Neutrophil (primary cell): ENCODE data around the gene CD300LF.

Experiments used
- H3K27ac ChIP-seq: fragments of 200-600 bp; sonication (generic); 2 replicates; pipeline ENCODE4 v1.5.1; 2016; ENCODE audit warnings: mild to moderate bottlenecking, moderate library complexity
- H3K27me3 ChIP-seq: fragments of 200-600 bp; sonication (generic); 2 replicates; pipeline ENCODE4 v1.6.0; 2016; ENCODE audit warnings: mild to moderate bottlenecking
- H3K36me3 ChIP-seq: fragments of 200-600 bp; sonication (generic); 2 replicates; pipeline ENCODE4 v1.5.1; 2017
- H3K4me1 ChIP-seq, 2 experiments: fragments of 200-600 bp in 1 of 2; sonication (generic) in 1 of 2; 1 replicate in 1 of 2; 2 replicates in 1 of 2; pipeline versions ENCODE4 v1.5.1 to v1.6.1; 2013 to 2016; ENCODE audit warnings: low read depth in 1 of 2, low read length in 1 of 2, mild to moderate bottlenecking in 1 of 2, moderate library complexity in 1 of 2; ENCODE audit not compliant: control insufficient read depth in 1 of 2, insufficient read depth in 1 of 2
- H3K4me3 ChIP-seq, 2 experiments: fragments of 200-600 bp in 1 of 2; sonication (generic) in 1 of 2; 1 replicate in 1 of 2; 2 replicates in 1 of 2; pipeline ENCODE4 v1.5.1; 2013 to 2016; ENCODE audit warnings: low read depth in 1 of 2, low read length in 1 of 2, mild to moderate bottlenecking in 1 of 2, moderate library complexity in 1 of 2
- H3K9me3 ChIP-seq: fragments of 200-600 bp; sonication (generic); 2 replicates; pipeline ENCODE4 v1.5.1; 2016
- TF ChIP-seq, protein P1 (sequence below): fragments of 200-600 bp; sonication (generic); IDR thresholded peaks from 2 replicates; pipeline ENCODE4 v1.5.1; 2016; ENCODE audit warnings: antibody characterized with exemption

CD300LF gene

DNA sequence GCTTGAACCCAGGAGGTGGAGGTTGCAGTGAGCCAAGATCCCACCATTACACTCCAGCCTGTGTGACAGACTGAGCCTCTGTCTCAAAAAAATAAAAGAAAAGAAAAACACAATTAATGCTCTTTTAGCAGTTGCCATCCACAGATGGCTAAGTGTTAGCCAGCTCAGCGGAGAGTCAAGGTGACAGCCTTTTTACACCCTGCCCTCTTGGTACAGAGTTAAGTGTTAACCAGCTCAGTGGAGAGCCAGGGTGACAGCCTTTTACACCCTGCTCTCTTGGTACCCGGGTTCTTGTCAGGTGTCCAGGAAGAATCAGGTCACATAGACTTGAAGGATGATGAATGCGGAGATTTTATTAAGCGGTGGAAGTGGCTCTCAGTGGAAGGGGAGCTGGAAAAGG, 7.8 kb upstream of the CD300LF start:
- Histone ChIP-seq H3K4me1 (no peaks in the 10 kb centered on the region), H3K27ac (no peak overlapping the region), H3K4me3 (no peak overlapping the region), H3K27me3 (peaks cover 3% of the 10 kb centered on the region), H3K36me3 (no peaks in the 10 kb centered on the region), H3K9me3 (no peaks in the 10 kb centered on the region)
- TF ChIP-seq, protein P1, sequence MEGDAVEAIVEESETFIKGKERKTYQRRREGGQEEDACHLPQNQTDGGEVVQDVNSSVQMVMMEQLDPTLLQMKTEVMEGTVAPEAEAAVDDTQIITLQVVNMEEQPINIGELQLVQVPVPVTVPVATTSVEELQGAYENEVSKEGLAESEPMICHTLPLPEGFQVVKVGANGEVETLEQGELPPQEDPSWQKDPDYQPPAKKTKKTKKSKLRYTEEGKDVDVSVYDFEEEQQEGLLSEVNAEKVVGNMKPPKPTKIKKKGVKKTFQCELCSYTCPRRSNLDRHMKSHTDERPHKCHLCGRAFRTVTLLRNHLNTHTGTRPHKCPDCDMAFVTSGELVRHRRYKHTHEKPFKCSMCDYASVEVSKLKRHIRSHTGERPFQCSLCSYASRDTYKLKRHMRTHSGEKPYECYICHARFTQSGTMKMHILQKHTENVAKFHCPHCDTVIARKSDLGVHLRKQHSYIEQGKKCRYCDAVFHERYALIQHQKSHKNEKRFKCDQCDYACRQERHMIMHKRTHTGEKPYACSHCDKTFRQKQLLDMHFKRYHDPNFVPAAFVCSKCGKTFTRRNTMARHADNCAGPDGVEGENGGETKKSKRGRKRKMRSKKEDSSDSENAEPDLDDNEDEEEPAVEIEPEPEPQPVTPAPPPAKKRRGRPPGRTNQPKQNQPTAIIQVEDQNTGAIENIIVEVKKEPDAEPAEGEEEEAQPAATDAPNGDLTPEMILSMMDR = no peak

DNA sequence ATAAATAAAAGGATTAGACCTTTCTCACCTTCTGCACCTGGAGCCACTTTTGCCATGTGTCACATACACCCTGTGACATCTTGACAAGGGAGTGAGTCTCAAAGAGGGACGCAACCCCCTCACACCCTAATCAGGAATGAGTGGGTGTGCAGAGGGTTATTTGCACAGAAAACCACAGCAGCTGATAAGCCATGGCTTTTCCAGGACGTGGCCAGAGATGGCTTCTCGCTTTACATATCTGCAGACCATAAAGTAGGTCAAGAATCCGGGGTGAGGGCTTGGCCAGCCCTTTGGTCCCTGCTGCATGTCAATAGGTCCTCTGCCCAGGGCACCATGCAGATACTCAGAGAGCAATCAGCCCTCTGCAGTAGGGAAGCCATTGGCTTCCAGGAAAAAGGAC, 2.4 kb upstream of the CD300LF start:
- H3K36me3 ChIP-seq = no peaks in the 10 kb centered on the region
- TF ChIP-seq, protein P1 = no peak
- H3K9me3 ChIP-seq = no peaks in the 10 kb centered on the region
- H3K27me3 ChIP-seq = no peaks in the 10 kb centered on the region
- H3K4me3 ChIP-seq = no peak overlapping the region
- no peak overlapping the region for H3K27ac ChIP-seq
- peaks cover 33 to 42% of the 10 kb centered on the region in 2 experiments for H3K4me1 ChIP-seq

DNA sequence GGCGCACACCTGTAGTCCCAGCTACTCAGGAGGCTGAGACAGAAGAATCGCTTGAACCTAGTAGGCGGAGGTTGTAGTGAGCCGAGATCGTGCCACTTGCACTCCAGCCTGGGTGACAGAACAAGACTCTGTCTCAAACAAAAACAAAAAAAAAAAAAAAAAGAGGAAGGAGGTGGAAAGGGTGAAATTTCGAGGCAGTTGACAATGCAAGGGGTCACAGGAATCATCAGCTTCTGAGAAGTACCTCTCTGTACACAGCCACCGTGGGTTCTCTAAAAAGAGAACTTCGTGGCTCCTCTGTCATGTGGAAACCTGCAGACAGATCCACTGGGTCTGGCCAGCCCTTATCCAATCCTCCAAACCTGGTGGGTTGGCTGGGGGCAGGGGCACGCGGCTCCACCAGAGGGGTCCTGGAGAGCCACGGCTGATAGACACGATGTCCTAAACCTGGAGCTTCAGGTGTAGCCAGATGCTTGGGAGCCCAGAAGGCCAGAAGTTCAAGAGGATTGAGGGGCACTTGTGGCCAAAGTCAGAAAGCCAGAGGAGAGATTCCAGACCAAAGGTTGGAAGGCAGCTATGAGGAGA, 540 bp upstream of the CD300LF start:
- Histone ChIP-seq H3K36me3 (no peaks in the 10 kb centered on the region), H3K27me3 (no peaks in the 10 kb centered on the region), H3K27ac (peak overlapping the region; percentile 91), H3K9me3 (no peaks in the 10 kb centered on the region), H3K4me3 (peak overlapping the region; percentile 74 to 96), H3K4me1 (peaks cover 36 to 47% of the 10 kb centered on the region in 2 experiments)
- TF ChIP-seq, protein P1 = no peak

DNA sequence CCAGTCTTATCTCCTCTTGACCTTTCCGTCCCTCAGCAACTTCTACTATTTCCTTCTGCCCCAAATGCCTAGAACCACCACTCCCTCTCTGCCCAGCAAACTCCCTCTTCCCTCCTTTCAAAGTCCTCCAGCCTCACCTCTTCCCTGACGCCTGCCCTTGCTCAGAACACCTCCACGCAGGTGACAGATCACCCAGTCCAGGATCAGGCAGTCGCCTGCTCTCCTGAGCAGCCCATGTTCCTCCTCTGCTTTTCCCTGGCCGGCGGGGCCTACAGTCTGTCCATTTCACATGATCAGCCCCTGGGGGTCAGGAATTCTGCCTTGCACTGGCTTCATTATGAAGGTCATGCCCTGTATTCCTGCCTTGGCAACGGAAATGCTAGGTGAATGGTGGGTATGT, 422 bp downstream of the CD300LF start:
- peak overlapping the region; percentile 91 for H3K27ac ChIP-seq
- no peaks in the 10 kb centered on the region for H3K27me3 ChIP-seq
- H3K9me3 ChIP-seq = no peaks in the 10 kb centered on the region
- H3K4me1 ChIP-seq = peaks cover 36 to 47% of the 10 kb centered on the region in 2 experiments
- H3K4me3 ChIP-seq = peak overlapping the region; percentile 74 to 96
- TF ChIP-seq, protein P1 = no peak
- no peaks in the 10 kb centered on the region for H3K36me3 ChIP-seq

DNA sequence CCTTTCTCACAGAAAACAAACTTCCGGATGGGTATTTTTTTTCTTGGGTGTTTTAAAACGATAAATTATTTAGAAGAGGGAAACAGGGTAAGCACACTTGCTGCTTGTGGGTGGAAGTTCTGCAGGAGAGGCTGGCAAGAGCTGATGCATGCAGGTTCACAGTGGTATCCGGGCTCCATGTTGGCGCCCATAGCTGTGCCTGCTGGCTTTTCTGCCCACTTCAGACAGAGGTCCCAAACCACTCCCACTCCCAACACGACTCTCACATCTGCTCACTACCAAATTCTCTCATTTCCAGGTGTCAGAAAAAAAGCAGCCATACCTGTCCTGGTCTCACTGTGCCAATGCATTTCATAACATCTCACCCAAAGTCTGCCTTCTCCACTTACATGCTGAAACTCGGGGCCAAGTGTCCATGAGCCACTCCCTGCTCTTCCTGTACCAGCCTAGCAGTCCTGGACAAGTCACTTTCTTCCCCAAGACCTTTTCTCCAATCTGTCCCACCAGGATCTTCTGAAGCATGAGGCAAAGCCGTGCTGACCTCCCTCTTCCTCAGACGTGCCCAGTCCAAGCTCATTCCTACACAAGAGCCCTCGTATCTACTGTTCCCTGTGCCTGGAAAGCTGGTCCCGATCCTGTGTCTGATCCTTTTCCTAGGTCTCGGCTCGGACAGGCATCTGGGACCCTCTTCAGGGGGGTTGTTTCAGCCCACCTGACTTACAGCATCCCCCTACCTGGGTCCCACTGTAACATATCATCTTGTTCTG, 1.5 kb downstream of the CD300LF start:
- H3K4me1 ChIP-seq = peaks cover 36 to 47% of the 10 kb centered on the region in 2 experiments
- TF ChIP-seq, protein P1 = no peak
- no peaks in the 10 kb centered on the region for H3K9me3 ChIP-seq
- H3K27me3 ChIP-seq = no peaks in the 10 kb centered on the region
- peak overlapping the region; percentile 74 to 96 for H3K4me3 ChIP-seq
- H3K27ac ChIP-seq = peak overlapping the region; percentile 91
- no peaks in the 10 kb centered on the region for H3K36me3 ChIP-seq
